Colonic mucosa (tissue), 4 donors: Measurements from ENCODE around the gene PLCH1. TPM values are rescaled to one million over a fixed set of nuclear protein-coding genes. Genes with fewer than 3 reads are reported as not detected.

Experiments
- DNase-seq: peaks from one replicate; pipeline ENCODE4 v3.0.0-alpha.2; 2020
- H3K27ac ChIP-seq: fragments of 200-600 bp; one replicate; pipeline ENCODE4 v1.8.0; 2021
- H3K27me3 ChIP-seq: fragments of 200-600 bp; one replicate; pipeline ENCODE4 v1.8.0; 2021
- H3K36me3 ChIP-seq: fragments of 200-600 bp; one replicate; pipeline ENCODE4 v1.8.0; 2021
- H3K4me1 ChIP-seq: fragments of 200-600 bp; one replicate; pipeline ENCODE4 v1.8.0; 2021; ENCODE audit warnings: mild to moderate bottlenecking
- H3K4me3 ChIP-seq: fragments of 200-600 bp; one replicate; pipeline ENCODE4 v1.8.0; 2021
- H3K9ac ChIP-seq, 2 donors: one replicate each; pipeline ENCODE4 v1.7.0; 2013; ENCODE audit warnings: control low read depth in 2 of 2, low read depth in 2 of 2, low read length in 2 of 2
- H3K9me3 ChIP-seq: fragments of 200-600 bp; one replicate; pipeline ENCODE4 v1.8.0; 2021
- CTCF ChIP-seq: fragments of 200-600 bp; IDR thresholded peaks from one replicate; pipeline ENCODE4 v1.8.0; 2022; ENCODE audit warnings: antibody characterized with exemption, mild to moderate bottlenecking
- intact Hi-C: fragments of 100-400 bp; cut with DNase I; formaldehyde crosslinking; loops from one replicate; pipeline ENCODE4 v1.14.1; 2022
- total RNA-seq, 2 donors: library from RNA; stranded (reverse); fragmentation: NEBNext Ultra II Directional in 1 of 2; extraction: Animal tissue kit (Norgen Biotek cat#: 25700) in 1 of 2; gene quantifications; one replicate each; pipeline ENCODE4 v1.2.1, GENCODE V29; 2021
- donor health status: healthy.
- donor health status: DM: no; HTN: no; CAD: no.
- donor health status: DM: no; HTN: no; CAD: no.

PLCH1 gene
- total RNA-seq, 2 donors from 2014 or later: 8.2 to 11.0 TPM

- H3K4me1 ChIP-seq: no peaks in the 10 kb centered on the region
- no peaks in the 10 kb centered on the region for H3K9me3 ChIP-seq
- H3K27ac ChIP-seq: no peak overlapping the region
- no peak overlapping the region for H3K9ac ChIP-seq
- intact Hi-C loops: no loop called here
- no peak for TF ChIP-seq CTCF
- no peak overlapping the region for H3K4me3 ChIP-seq
- no peaks in the 10 kb centered on the region for H3K36me3 ChIP-seq
- DNase-seq: no peak
- no peaks in the 10 kb centered on the region for H3K27me3 ChIP-seq
Measured at GRCh38 chr3:155369244-155369643, 375.6 kb downstream of the PLCH1 start.

DNA sequence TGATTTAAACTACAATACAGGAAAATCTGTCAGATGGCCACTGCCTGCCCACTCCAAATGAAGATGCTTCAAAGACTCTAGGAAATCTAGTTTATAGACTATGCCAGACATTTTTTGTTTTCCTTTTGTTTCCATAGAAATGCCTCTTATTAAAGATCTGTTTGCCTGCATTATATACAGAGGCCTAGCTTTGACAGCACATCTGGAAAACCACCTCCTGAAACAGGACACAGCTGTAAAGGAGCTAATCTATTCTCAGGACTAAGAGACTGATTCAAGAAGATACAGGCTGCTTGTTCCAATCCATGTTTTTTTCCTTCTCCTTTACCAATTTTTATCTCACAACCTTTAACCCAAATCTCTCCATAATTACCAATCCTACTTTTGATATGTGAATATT is 376.1 kb downstream of the PLCH1 start:
- TF ChIP-seq CTCF: no peak
- intact Hi-C loops: no loop called here
- Histone ChIP-seq H3K27me3 (no peaks in the 10 kb centered on the region), H3K9ac (no peak overlapping the region), H3K36me3 (no peaks in the 10 kb centered on the region), H3K4me3 (no peak overlapping the region), H3K27ac (no peak overlapping the region), H3K4me1 (no peaks in the 10 kb centered on the region), H3K9me3 (no peaks in the 10 kb centered on the region)
- no peak for DNase-seq

DNA sequence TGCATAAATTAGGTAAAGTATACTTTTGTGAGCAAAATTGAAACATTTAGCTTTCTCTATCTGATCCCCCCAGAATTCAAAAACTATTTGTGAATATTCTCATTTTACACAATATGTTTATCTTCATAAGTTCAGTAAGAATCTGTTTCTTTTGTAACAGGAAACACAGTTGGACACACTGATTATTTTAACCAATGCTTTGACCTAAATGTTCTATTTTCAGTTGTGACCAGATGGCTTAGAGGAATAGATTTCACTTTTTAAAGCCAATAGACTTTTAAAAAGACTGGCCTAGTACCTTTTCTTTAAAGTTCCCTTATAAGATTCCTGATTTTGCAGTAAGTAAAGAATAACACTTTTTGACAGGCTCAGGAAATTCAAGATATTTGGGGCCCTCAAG is 377.4 kb downstream of the PLCH1 start:
- Histone ChIP-seq H3K9me3 (no peaks in the 10 kb centered on the region), H3K36me3 (no peaks in the 10 kb centered on the region), H3K27me3 (no peaks in the 10 kb centered on the region), H3K27ac (no peak overlapping the region), H3K9ac (no peak overlapping the region), H3K4me3 (no peak overlapping the region), H3K4me1 (no peaks in the 10 kb centered on the region)
- intact Hi-C loops: no loop called here
- no peak for DNase-seq
- TF ChIP-seq CTCF: no peak

- Histone ChIP-seq H3K4me1 (no peaks in the 10 kb centered on the region), H3K27me3 (no peaks in the 10 kb centered on the region), H3K36me3 (no peaks in the 10 kb centered on the region), H3K9ac (no peak overlapping the region), H3K9me3 (no peaks in the 10 kb centered on the region), H3K4me3 (no peak overlapping the region), H3K27ac (no peak overlapping the region)
- intact Hi-C loops: no loop called here
- TF ChIP-seq CTCF: no peak
- DNase-seq: no peak
Measured at GRCh38 chr3:155365178-155365783, 379.6 kb downstream of the PLCH1 start.

DNA sequence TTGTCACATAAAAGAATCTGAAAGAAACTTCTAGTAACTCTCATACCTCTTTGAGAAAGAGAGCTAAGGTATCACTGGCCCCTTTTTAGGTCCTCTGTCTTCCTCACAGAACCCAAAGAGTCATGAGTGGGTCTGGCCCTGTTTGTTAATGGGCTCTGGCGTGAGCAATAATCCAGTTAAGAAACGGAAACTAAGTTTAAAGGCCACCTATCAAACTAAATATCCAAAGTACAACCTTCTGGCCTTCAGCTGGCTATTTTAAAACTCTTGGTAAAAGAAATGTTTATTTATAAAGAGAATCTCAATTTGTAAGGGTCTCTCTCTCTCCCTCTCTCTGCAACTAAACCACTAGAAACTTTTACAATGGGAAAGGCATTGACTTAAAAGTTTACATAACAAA is 380.4 kb downstream of the PLCH1 start:
- intact Hi-C loops: no loop called here
- no peak for TF ChIP-seq CTCF
- no peak overlapping the region for H3K27ac ChIP-seq
- H3K27me3 ChIP-seq: no peaks in the 10 kb centered on the region
- no peak for DNase-seq
- H3K36me3 ChIP-seq: no peaks in the 10 kb centered on the region
- H3K4me3 ChIP-seq: no peak overlapping the region
- no peaks in the 10 kb centered on the region for H3K4me1 ChIP-seq
- H3K9ac ChIP-seq: no peak overlapping the region
- no peaks in the 10 kb centered on the region for H3K9me3 ChIP-seq
